GM12878 (cell line): Measurements from ENCODE around the gene RAB30. TPM values are rescaled to one million over a fixed set of nuclear protein-coding genes. Genes with fewer than 3 reads are reported as not detected.

Experiments
- ATAC-seq: fragments of 200-7000 bp; cut with Tn5 transposase; 3 replicates; pipeline ENCODE4 v1.9.1; 2020; ENCODE audit warnings: mild to moderate bottlenecking, moderate library complexity
- BruUV-seq: library from RNA; stranded (reverse); fragments of 400-500 nt; replicated peaks from 2 replicates; lab custom pipeline; 2021; lab: Mats Ljungman, UMichigan
- CTCF ChIA-PET: fragments of 300-600 bp; sonication (Branson Sonifier 250); formaldehyde crosslinking; extraction: SDS; loops from one replicate; lab custom pipeline; 2021; ENCODE audit warnings: inconsistent platforms; lab: Yijun Ruan, JAX
- POLR2A ChIA-PET: fragments of 350-600 bp; formaldehyde crosslinking; extraction: SDS; loops from one replicate; lab custom pipeline; 2021; ENCODE audit warnings: inconsistent platforms; lab: Charles Lee
- RAD21 ChIA-PET: fragments of 300-600 bp; sonication (Branson Sonifier 250); formaldehyde crosslinking; loops from one replicate; lab custom pipeline; 2023; ENCODE audit warnings: antibody characterized with exemption; ENCODE audit not compliant: unreplicated experiment; lab: Charles Lee
- SMC1A ChIA-PET: fragments of 300-600 bp; sonication (Branson Sonifier 250); formaldehyde crosslinking; loops from one replicate; lab custom pipeline; 2023; ENCODE audit not compliant: unreplicated experiment, uncharacterized antibody; lab: Charles Lee
- DNase-seq: peaks from one replicate; pipeline ENCODE4 v3.0.0-alpha.2; 2011; ENCODE audit warnings: low read depth, low spot score
- FAIRE-seq: peaks from 3 replicates; lab custom pipeline; 2011; peaks lifted over from hg19 to GRCh38; lab: Jason Lieb, UNC
- H2AFZ ChIP-seq: 2 replicates; pipeline ENCODE4 v1.6.0; 2011; ENCODE audit warnings: low read depth, low read length, control low read depth; ENCODE audit not compliant: control insufficient read depth
- H3K27ac ChIP-seq: 2 replicates; pipeline ENCODE4 v1.5.1; 2011; ENCODE audit warnings: control low read depth; ENCODE audit not compliant: control insufficient read depth, insufficient read depth
- H3K27me3 ChIP-seq, 2 experiments: replicated peaks in 1 of 2; 2 replicates each; pipeline versions ENCODE4 v1.6.0 to v1.6.1; 2011; ENCODE audit warnings: low read length in 1 of 2; ENCODE audit not compliant: control insufficient read depth in 2 of 2, insufficient read depth in 2 of 2
- H3K36me3 ChIP-seq, 2 experiments: 2 replicates each; pipeline ENCODE4 v1.5.1; 2011; ENCODE audit warnings: low read length in 1 of 2; ENCODE audit not compliant: control insufficient read depth in 2 of 2, insufficient read depth in 2 of 2
- H3K4me1 ChIP-seq: 2 replicates; pipeline ENCODE4 v1.6.1; 2011; ENCODE audit warnings: mild to moderate bottlenecking, low read length, moderate library complexity, mixed read lengths; ENCODE audit not compliant: control insufficient read depth, insufficient read depth
- H3K4me2 ChIP-seq: 2 replicates; pipeline ENCODE4 v1.6.0; 2011; ENCODE audit warnings: control low read depth; ENCODE audit not compliant: control insufficient read depth, insufficient read depth
- H3K4me3 ChIP-seq: fragments of 200-600 bp; sonication (generic); 2 replicates; pipeline ENCODE4 v1.5.1; 2016
- H3K79me2 ChIP-seq: 2 replicates; pipeline ENCODE4 v1.6.0; 2011; ENCODE audit warnings: low read length; ENCODE audit not compliant: control insufficient read depth, insufficient read depth
- H3K9ac ChIP-seq: 2 replicates; pipeline ENCODE4 v1.8.0; 2011; ENCODE audit warnings: low read length, control low read depth, mixed read lengths; ENCODE audit not compliant: control insufficient read depth, insufficient read depth
- H3K9me3 ChIP-seq: replicated peaks from 3 replicates; pipeline ENCODE4 v1.5.1; 2011; ENCODE audit warnings: mild to moderate bottlenecking, low read length; ENCODE audit not compliant: control insufficient read depth, insufficient read depth
- H4K20me1 ChIP-seq: 2 replicates; pipeline ENCODE4 v1.6.0; 2011; ENCODE audit not compliant: control insufficient read depth, insufficient read depth
- ASH2L ChIP-seq: fragments of 300-600, 200-600 bp; sonication (generic); IDR thresholded peaks from 2 replicates; pipeline ENCODE4 v1.6.1; 2017; ENCODE audit warnings: low read depth, mild to moderate bottlenecking, borderline replicate concordance
- BACH1 ChIP-seq: fragments of 450-650 bp; IDR thresholded peaks from 2 replicates; pipeline ENCODE4 v1.6.1; 2017; ENCODE audit warnings: mild to moderate bottlenecking, borderline replicate concordance
- BCL11A ChIP-seq: IDR thresholded peaks from 2 replicates; pipeline ENCODE4 v1.6.1; 2011; ENCODE audit warnings: low read depth, low read length
- DPF2 ChIP-seq: fragments of 450-650 bp; IDR thresholded peaks from 2 replicates; pipeline ENCODE4 v1.6.1; 2017; ENCODE audit warnings: mild to moderate bottlenecking
- EED ChIP-seq: sonication (generic); IDR thresholded peaks from 2 replicates; pipeline ENCODE4 v1.6.1; 2016; ENCODE audit warnings: antibody characterized with exemption, low read depth
- FOS ChIP-seq: IDR thresholded peaks from 3 replicates; pipeline ENCODE4 v1.6.1; 2011; ENCODE audit warnings: borderline replicate concordance; ENCODE audit not compliant: insufficient read length; ENCODE audit errors: extremely low read depth
- FOXM1 ChIP-seq: IDR thresholded peaks from 2 replicates; pipeline ENCODE4 v1.6.1; 2012; ENCODE audit warnings: low read depth, mild to moderate bottlenecking, inconsistent platforms, low read length, moderate library complexity
- IRF4 ChIP-seq: IDR thresholded peaks from 2 replicates; pipeline ENCODE4 v1.6.1; 2011; ENCODE audit warnings: low read depth, low read length
- MTA2 ChIP-seq: fragments of 450-650 bp; IDR thresholded peaks from 2 replicates; pipeline ENCODE4 v1.6.1; 2016; ENCODE audit warnings: low read depth, mild to moderate bottlenecking, moderate library complexity
- MXI1 ChIP-seq: fragments of 150-350 bp; IDR thresholded peaks from 2 replicates; pipeline ENCODE4 v1.6.1; 2011; ENCODE audit warnings: low read depth, mild to moderate bottlenecking, inconsistent platforms, low read length, improper control_type of control experiment
- NFYB ChIP-seq: IDR thresholded peaks from 2 replicates; pipeline ENCODE4 v1.6.1; 2011; ENCODE audit warnings: low read depth, mild to moderate bottlenecking, low read length, improper control_type of control experiment, moderate library complexity; ENCODE audit not compliant: insufficient read depth
- SMAD5 ChIP-seq: IDR thresholded peaks from 2 replicates; pipeline ENCODE4 v1.6.1; 2016; ENCODE audit warnings: antibody characterized with exemption, low read depth
- SMC3 ChIP-seq: IDR thresholded peaks from 2 replicates; pipeline ENCODE4 v1.6.1; 2011; ENCODE audit warnings: low read length, improper control_type of control experiment, borderline replicate concordance
- SUPT20H ChIP-seq: IDR thresholded peaks from 2 replicates; pipeline ENCODE4 v1.6.1; 2011; ENCODE audit warnings: low read depth, mild to moderate bottlenecking, low read length, moderate library complexity, borderline replicate concordance; ENCODE audit not compliant: control insufficient read depth
- ZNF384 ChIP-seq: IDR thresholded peaks from 2 replicates; pipeline ENCODE4 v1.6.1; 2012; ENCODE audit warnings: low read depth, mild to moderate bottlenecking, low read length, improper control_type of control experiment, borderline replicate concordance
- WGBS: methylation state at CpG from one replicate; pipeline ENCODE4 v1.1.6; 2016; ENCODE audit warnings: low lambda C conversion rate; ENCODE audit not compliant: insufficient replicate concordance, insufficient coverage; ENCODE audit errors: missing lambda C conversion rate; 5-methylcytosine and 5-hydroxymethylcytosine counted together
- in situ Hi-C: fragments of 300-500 bp; cut with MboI; formaldehyde crosslinking; loops from 9 replicates; pipeline ENCODE4 v1.14.3; 2018; ENCODE audit warnings: mixed read lengths
- intact Hi-C: fragments of 100-400 bp; cut with micrococcal nuclease; formaldehyde crosslinking; loops from one replicate; pipeline ENCODE4 v1.14.2; 2022; ENCODE audit not compliant: unreplicated experiment
- polyA plus RNA-seq, 11 experiments: library from polyadenylated mRNA; depleted of rRNA in 4 of 11; unstranded in 6 of 11; stranded (reverse) in 5 of 11; fragments of >200 nt; fragmentation: Nextera tagmentation in 4 of 11; fragmentation: Illumina TruSeq in 1 of 11; extraction: Ambion mirVana in 4 of 11; extraction: Trizol in 1 of 11; gene quantifications; 1 replicate in 1 of 11; 2 replicates in 10 of 11; pipeline versions ENCODE4 v1.2.1 to v1.2.3, GENCODE V29; 2011 to 2016; ENCODE audit warnings: inconsistent platforms in 2 of 11, missing spikeins in 2 of 11, low read depth in 1 of 11
- total RNA-seq, 4 experiments: library from RNA; depleted of rRNA in 3 of 4; stranded (reverse); fragments of >200 nt in 3 of 4; fragmentation: Illumina TruSeq in 1 of 4; extraction: Trizol in 1 of 4; gene quantifications; 2 replicates each; pipeline versions ENCODE4 v1.2.1 to v1.2.3, GENCODE V29; 2013 to 2021
- TF ChIP-seq, protein P1 (sequence below): IDR thresholded peaks from 2 replicates; pipeline ENCODE4 v1.6.1; 2012; ENCODE audit warnings: low read depth, low read length, improper control_type of control experiment
- TF ChIP-seq, protein P2 (sequence below): fragments of 450-650 bp; formaldehyde crosslinking; IDR thresholded peaks from 2 replicates; pipeline ENCODE4 v1.5.0; 2022; ENCODE audit warnings: mild to moderate bottlenecking, missing genetic modification characterization

Gene RAB30
- total and polyA plus RNA-seq, 10 of the 15 experiments (the other 5 are each of a cell fraction or from before 2014, with no cell fraction given), result 9.8 to 26.7 (median 19.2) TPM

DNA sequence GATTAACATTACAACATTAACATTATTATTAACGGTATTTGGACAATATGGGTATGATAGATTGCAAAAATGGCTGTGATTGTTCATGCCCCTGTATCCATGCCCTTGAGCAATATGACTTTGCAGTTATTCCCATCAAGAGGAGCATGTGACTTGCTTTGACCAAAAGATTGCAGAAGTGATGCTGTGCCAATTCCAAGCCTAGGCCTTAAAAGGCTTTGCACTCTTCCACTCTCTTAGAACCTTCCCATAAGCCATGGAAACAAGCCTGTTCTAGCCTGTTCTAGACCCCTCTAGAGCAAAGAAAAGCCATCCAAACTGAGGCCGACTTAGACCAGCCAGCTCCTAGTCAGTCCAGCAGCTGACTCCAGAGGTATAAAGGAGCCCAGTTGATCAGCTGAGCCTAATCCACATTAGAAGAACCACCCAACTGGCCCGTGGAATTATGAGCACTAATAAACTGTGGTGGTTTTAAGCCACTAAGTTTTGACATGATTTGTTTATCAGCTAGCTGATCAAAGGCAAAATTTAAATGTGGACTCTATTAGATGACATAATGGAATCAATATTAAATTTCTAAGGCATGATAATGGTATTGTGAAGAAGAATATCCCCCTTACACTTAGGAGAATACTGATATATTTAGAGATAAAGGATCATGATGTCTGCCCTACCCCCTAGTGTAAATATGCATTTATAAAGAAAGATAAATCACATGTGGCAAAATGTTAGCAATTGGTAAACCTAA lies 28.6 kb downstream of the RAB30 start (continued):
- TF ChIP-seq IRF4, result no peak
- TF ChIP-seq BCL11A, result no peak
- TF ChIP-seq SUPT20H, result no peak
- TF ChIP-seq, all 136 proteins: peak for 0

DNA sequence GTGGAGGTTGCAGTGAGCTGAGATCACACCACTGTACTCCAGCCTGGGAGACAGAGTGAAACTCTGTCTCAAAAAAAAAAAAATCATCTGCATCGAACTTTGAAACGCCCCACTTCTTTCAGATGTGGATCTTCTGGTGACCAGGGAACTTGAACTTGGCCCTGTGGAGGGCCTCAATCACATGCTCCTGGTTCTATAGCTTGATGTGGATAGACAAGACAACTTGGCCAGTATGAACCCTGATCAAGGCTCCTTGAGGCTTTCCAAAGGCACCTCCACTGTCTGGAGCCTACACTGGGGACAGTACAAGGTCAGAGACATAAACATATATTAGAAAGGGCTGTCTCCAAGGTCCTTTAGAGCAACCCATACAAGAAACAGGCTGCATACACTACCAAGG lies 30.6 kb downstream of the RAB30 start:
- POLR2A ChIA-PET, result interaction anchor here (0.8 to 1.4 kb wide), 3 partner anchors 12 to 22 kb away, joined by 3 to 6 read pairs (median 3); no protein-coding TSS in a partner anchor
- DNase-seq (no peak), ATAC-seq (no peak), FAIRE-seq (no peak)
- H4K20me1 ChIP-seq, result no peaks in the 10 kb centered on the region
- in situ Hi-C loops, result no loop called here
- H3K27ac ChIP-seq, result no peak overlapping the region
- H3K4me3 ChIP-seq, result no peak overlapping the region
- 14% methylated on average over 2 of the region's 2 CpGs for WGBS
- H2AFZ ChIP-seq, result no peak overlapping the region
- RAD21 ChIA-PET, result interaction anchor here (2.1 kb wide), 1 partner anchor 34 kb away, joined by 7 read pairs; no protein-coding TSS in a partner anchor
- CTCF ChIA-PET, result interaction anchor here (1.1 to 1.9 kb wide), 3 partner anchors 17 to 251 kb away, joined by 3 to 4 read pairs (median 4); no protein-coding TSS in a partner anchor
- SMC1A ChIA-PET, result interaction anchor here (0.6 to 1.9 kb wide), 8 partner anchors 10 to 1179 kb away, joined by 3 to 8 read pairs (median 3); partner anchors contain the start of gene DDIAS
- intact Hi-C loops, result no loop called here
- H3K79me2 ChIP-seq, result peaks cover 9% of the 10 kb centered on the region
- H3K27me3 ChIP-seq, result no peaks in the 10 kb centered on the region
- no peak overlapping the region for H3K9ac ChIP-seq
- H3K36me3 ChIP-seq, result no peaks in the 10 kb centered on the region; a peak in 2 of 4 replicates
- BruUV-seq, result no TSS peak
- H3K4me1 ChIP-seq, result peaks cover 5% of the 10 kb centered on the region
- H3K4me2 ChIP-seq, result no peak overlapping the region
- no peaks in the 10 kb centered on the region for H3K9me3 ChIP-seq
- no peak for TF ChIP-seq SMC3
- no peak for TF ChIP-seq DPF2
- no peak for TF ChIP-seq NFYB
- TF ChIP-seq SMAD5, result no peak
- TF ChIP-seq, protein P1, sequence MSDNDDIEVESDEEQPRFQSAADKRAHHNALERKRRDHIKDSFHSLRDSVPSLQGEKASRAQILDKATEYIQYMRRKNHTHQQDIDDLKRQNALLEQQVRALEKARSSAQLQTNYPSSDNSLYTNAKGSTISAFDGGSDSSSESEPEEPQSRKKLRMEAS, result no peak
- TF ChIP-seq ASH2L, result no peak
- no peak for TF ChIP-seq MTA2
- TF ChIP-seq, protein P2, sequence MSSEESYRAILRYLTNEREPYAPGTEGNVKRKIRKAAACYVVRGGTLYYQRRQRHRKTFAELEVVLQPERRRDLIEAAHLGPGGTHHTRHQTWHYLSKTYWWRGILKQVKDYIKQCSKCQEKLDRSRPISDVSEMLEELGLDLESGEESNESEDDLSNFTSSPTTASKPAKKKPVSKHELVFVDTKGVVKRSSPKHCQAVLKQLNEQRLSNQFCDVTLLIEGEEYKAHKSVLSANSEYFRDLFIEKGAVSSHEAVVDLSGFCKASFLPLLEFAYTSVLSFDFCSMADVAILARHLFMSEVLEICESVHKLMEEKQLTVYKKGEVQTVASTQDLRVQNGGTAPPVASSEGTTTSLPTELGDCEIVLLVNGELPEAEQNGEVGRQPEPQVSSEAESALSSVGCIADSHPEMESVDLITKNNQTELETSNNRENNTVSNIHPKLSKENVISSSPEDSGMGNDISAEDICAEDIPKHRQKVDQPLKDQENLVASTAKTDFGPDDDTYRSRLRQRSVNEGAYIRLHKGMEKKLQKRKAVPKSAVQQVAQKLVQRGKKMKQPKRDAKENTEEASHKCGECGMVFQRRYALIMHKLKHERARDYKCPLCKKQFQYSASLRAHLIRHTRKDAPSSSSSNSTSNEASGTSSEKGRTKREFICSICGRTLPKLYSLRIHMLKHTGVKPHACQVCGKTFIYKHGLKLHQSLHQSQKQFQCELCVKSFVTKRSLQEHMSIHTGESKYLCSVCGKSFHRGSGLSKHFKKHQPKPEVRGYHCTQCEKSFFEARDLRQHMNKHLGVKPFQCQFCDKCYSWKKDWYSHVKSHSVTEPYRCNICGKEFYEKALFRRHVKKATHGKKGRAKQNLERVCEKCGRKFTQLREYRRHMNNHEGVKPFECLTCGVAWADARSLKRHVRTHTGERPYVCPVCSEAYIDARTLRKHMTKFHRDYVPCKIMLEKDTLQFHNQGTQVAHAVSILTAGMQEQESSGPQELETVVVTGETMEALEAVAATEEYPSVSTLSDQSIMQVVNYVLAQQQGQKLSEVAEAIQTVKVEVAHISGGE (CRISPR knock-in tag), result no peak
- no peak for TF ChIP-seq ZNF384
- no peak for TF ChIP-seq EED
- no peak for TF ChIP-seq FOXM1
- no peak for TF ChIP-seq FOS
- TF ChIP-seq BACH1, result no peak
- TF ChIP-seq MXI1, result no peak
